SK-N-SH treated with all-trans-retinoic acid at 6 μM for 48 hours (cell line): ENCODE data around the gene CPA2.

Experiments
- PATZ1 ChIP-seq: fragments of 250-450 bp; sonication (Bioruptor Pico); IDR thresholded peaks from 2 replicates; pipeline ENCODE4 v1.8.0; 2020; ENCODE audit warnings: mild to moderate bottlenecking, moderate library complexity, borderline replicate concordance
- SNAI2 ChIP-seq: fragments of 250-450 bp; sonication (Bioruptor Pico); IDR thresholded peaks from 2 replicates; pipeline ENCODE4 v1.5.0; 2020; ENCODE audit warnings: mild to moderate bottlenecking, moderate library complexity
- TCF4 ChIP-seq: fragments of 250-450 bp; sonication (Bioruptor Pico); IDR thresholded peaks from 2 replicates; pipeline ENCODE4 v1.8.0; 2021; ENCODE audit warnings: mild to moderate bottlenecking, moderate library complexity, borderline replicate concordance
- TOX ChIP-seq: fragments of 250-450 bp; sonication (Bioruptor Pico); IDR thresholded peaks from 2 replicates; pipeline ENCODE4 v1.8.0; 2021; ENCODE audit warnings: mild to moderate bottlenecking, moderate library complexity, borderline replicate concordance
- ZFP3 ChIP-seq: fragments of 250-450 bp; sonication (Bioruptor Pico); IDR thresholded peaks from 2 replicates; pipeline ENCODE4 v1.5.0; 2020; ENCODE audit warnings: mild to moderate bottlenecking, moderate library complexity
- ZFP30 ChIP-seq: fragments of 450-650 bp; formaldehyde crosslinking; IDR thresholded peaks from 2 replicates; pipeline ENCODE4 v1.5.0; 2022; ENCODE audit warnings: mild to moderate bottlenecking, moderate library complexity

GRCh38 chr7:130333832-130334231 lies 67.2 kb downstream of the CPA2 start:
- TF ChIP-seq PATZ1 (no peak), TOX (CRISPR knock-in tag) (no peak), ZFP3 (CRISPR knock-in tag) (no peak), TCF4 (CRISPR knock-in tag) (no peak), ZFP30 (CRISPR knock-in tag) (no peak), SNAI2 (no peak)
